ENCODE data around the gene RIN3.

Gene RIN3

DNA sequence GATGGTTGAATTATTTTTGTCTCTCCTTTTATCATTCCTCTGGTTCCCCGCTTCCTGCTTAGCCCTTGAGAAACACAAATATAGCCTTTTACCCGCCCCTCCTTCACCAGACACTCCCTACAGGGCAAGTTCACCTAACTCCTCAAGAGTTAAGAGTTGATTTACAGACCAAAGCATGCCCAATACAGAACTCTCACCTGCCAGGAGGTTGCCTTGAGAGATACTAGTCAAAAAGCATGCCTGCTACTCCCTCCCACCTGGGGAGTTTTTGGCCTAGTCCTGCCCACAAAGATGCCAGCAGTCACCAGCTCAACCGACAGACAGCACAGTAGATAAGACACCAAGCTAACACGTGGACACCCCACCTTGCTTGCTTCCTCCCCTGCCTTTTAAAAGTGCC lies 223.6 kb downstream of the RIN3 start:
- no peak for DNase-seq (ENCODE audit: low read depth in 2 of 3, low spot score in 1 of 3)

GRCh38 chr14:92737619-92738188 lies 224.1 kb downstream of the RIN3 start:
- DNase-seq (ENCODE audit: low read depth in 2 of 3, low spot score in 1 of 3): no peak
